Body of pancreas (tissue), 4 donors: ENCODE data around the gene BICRA.

Source experiments
- POLR2A ChIP-seq, 3 donors: fragments of 450-650 bp; IDR thresholded peaks; one replicate each; pipeline ENCODE4 v1.6.1; 2016; ENCODE audit warnings: antibody characterized with exemption in 3 of 3, mild to moderate bottlenecking in 2 of 3
- TF ChIP-seq, protein P1 (sequence below), 7 experiments: fragments of 450-650 bp in 4 of 7; fragments of 200-600 bp in 3 of 7; sonication (generic) in 3 of 7; IDR thresholded peaks; one replicate each; pipeline ENCODE4 v1.5.1; 2016 to 2019; ENCODE audit warnings: antibody characterized with exemption in 7 of 7

DNA sequence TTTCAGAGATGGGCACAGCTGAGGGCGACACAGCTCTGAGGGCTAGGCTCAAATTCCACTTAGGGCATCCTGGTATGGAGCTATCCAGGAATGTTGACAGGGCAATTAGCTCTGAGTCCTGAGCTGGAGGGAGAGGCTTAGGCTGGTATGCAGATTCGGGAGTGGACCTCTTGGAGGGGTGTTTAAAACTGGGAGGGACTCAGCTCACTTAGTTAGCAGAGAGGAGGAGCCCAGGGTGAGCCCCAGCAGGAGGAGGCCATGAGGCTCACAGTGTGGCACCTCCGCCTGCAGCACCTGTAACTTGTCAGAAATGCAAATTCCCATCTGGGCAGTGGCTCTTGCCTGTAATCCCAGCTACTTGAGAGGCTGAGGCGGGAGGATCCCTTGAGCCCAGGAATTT, 126.2 kb downstream of the BICRA start:
- TF ChIP-seq, protein P1, sequence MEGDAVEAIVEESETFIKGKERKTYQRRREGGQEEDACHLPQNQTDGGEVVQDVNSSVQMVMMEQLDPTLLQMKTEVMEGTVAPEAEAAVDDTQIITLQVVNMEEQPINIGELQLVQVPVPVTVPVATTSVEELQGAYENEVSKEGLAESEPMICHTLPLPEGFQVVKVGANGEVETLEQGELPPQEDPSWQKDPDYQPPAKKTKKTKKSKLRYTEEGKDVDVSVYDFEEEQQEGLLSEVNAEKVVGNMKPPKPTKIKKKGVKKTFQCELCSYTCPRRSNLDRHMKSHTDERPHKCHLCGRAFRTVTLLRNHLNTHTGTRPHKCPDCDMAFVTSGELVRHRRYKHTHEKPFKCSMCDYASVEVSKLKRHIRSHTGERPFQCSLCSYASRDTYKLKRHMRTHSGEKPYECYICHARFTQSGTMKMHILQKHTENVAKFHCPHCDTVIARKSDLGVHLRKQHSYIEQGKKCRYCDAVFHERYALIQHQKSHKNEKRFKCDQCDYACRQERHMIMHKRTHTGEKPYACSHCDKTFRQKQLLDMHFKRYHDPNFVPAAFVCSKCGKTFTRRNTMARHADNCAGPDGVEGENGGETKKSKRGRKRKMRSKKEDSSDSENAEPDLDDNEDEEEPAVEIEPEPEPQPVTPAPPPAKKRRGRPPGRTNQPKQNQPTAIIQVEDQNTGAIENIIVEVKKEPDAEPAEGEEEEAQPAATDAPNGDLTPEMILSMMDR (IDR thresholded peaks at IDR 0.05): no peak
- TF ChIP-seq POLR2A (IDR thresholded peaks at IDR 0.05): no peak
